T-helper 17 cell (primary cell): Measurements from ENCODE around the gene ZFAND3. TPM values are rescaled to one million over a fixed set of nuclear protein-coding genes. Genes with fewer than 3 reads are reported as not detected.

Experiments used
- ATAC-seq: fragments of 150-1000 bp; cut with Tn5 transposase; 2 replicates; pipeline ENCODE4 v1.10.0; 2021; ENCODE audit warnings: mild to moderate bottlenecking, moderate library complexity
- DNase-seq, 3 donors: peaks; one replicate each; pipeline versions ENCODE4 v3.0.0 to v3.0.0-alpha.2; 2020 to 2021
- H3K9me3 ChIP-seq: one replicate; pipeline ENCODE4 v1.7.0; 2013; ENCODE audit warnings: low read length, mild to moderate bottlenecking; ENCODE audit not compliant: control insufficient read depth, poor library complexity, severe bottlenecking
- H3K27ac Mint-ChIP-seq: one replicate; pipeline ENCODE4 v1.8.0; 2022; ENCODE audit warnings: mild to moderate bottlenecking, moderate library complexity, mixed read lengths
- H3K27me3 Mint-ChIP-seq: one replicate; pipeline ENCODE4 v1.8.0; 2022; ENCODE audit warnings: mixed read lengths
- H3K36me3 Mint-ChIP-seq: one replicate; pipeline ENCODE4 v1.8.0; 2022; ENCODE audit warnings: low read depth, mixed read lengths
- H3K4me1 Mint-ChIP-seq: one replicate; pipeline ENCODE4 v1.8.0; 2022; ENCODE audit warnings: mild to moderate bottlenecking, mixed read lengths
- H3K4me3 Mint-ChIP-seq: one replicate; pipeline ENCODE4 v1.8.0; 2022; ENCODE audit warnings: mild to moderate bottlenecking, moderate library complexity, mixed read lengths
- total RNA-seq, 4 donors: library from RNA in 2 of 4; stranded (reverse) in 2 of 4; gene quantifications; one replicate each; pipeline ENCODE4 v1.2.3 and lab custom pipeline; 2022 to 2026

ZFAND3 gene
- total RNA-seq, 2 donors from 2014 or later = 48.6 to 61.0 TPM

GRCh38 chr6:38099221-38099620, 279.7 kb downstream of the ZFAND3 start:
- no peak overlapping the region for H3K27ac Mint-ChIP-seq
- H3K4me1 Mint-ChIP-seq = peaks cover 15% of the 10 kb centered on the region
- peaks cover 5% of the 10 kb centered on the region for H3K36me3 Mint-ChIP-seq
- no peak overlapping the region for H3K4me3 Mint-ChIP-seq
- no peak for ATAC-seq
- no peaks in the 10 kb centered on the region for H3K9me3 ChIP-seq
- no peak for DNase-seq
- no peaks in the 10 kb centered on the region for H3K27me3 Mint-ChIP-seq

- H3K27ac Mint-ChIP-seq = no peak overlapping the region
- no peaks in the 10 kb centered on the region for H3K9me3 ChIP-seq
- no peak overlapping the region for H3K4me3 Mint-ChIP-seq
- ATAC-seq (no peak), DNase-seq (no peak)
- H3K27me3 Mint-ChIP-seq = no peaks in the 10 kb centered on the region
- peaks cover 4% of the 10 kb centered on the region for H3K36me3 Mint-ChIP-seq
- H3K4me1 Mint-ChIP-seq = peaks cover 16% of the 10 kb centered on the region
Measured at GRCh38 chr6:38100380-38100779, 280.9 kb downstream of the ZFAND3 start.

DNA sequence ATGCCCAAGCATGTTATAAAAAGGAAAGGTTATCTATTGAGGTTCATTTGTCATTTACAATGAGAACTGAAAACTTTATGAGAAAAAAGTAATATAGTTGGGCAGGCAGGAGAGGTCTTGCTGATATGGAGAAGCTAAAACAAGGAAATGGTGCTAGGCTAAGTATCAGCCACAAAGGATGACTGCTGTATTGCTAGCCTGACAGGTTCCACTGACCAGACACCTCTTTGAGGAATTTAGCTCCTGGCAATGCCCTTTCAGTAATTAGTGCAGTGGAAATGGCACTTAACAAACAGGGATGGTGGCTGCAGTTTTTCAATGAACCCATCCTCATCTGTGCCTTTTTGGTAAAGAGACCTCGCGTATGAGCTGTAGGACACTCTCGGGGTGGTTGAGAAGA, 284.4 kb downstream of the ZFAND3 start:
- no peaks in the 10 kb centered on the region for H3K36me3 Mint-ChIP-seq
- no peak overlapping the region for H3K4me3 Mint-ChIP-seq
- ATAC-seq (no peak), DNase-seq (no peak)
- H3K4me1 Mint-ChIP-seq = peaks cover 16% of the 10 kb centered on the region
- no peaks in the 10 kb centered on the region for H3K27me3 Mint-ChIP-seq
- no peaks in the 10 kb centered on the region for H3K9me3 ChIP-seq
- H3K27ac Mint-ChIP-seq = peak overlapping the region; percentile 60

GRCh38 chr6:38105066-38105465, 285.5 kb downstream of the ZFAND3 start:
- H3K4me1 Mint-ChIP-seq = peaks cover 16% of the 10 kb centered on the region
- H3K36me3 Mint-ChIP-seq = no peaks in the 10 kb centered on the region
- no peak overlapping the region for H3K27ac Mint-ChIP-seq

DNA sequence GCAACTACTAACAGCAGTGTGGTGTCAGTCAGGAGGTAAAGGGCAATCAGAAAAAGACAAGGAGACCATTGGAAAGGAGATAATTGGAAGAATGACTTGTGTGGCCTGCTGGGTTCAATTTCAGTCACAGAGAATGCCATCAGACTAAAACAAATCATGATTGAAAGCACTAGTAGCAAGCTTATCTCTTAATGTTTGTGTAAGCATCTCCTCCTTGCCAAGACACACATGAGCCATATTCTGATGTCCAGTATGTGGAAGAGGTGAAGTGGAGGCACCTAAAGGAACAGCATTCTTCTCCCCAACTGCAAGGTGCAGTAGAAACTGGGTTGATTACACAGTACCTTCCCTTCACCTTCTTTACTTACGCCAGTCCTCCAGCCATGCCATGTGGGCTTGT, 287.5 kb downstream of the ZFAND3 start:
- H3K9me3 ChIP-seq = no peaks in the 10 kb centered on the region
- Mint-ChIP-seq H3K27me3 (no peaks in the 10 kb centered on the region), H3K27ac (no peak overlapping the region), H3K4me1 (peaks cover 19% of the 10 kb centered on the region), H3K4me3 (no peak overlapping the region), H3K36me3 (no peaks in the 10 kb centered on the region)
- no peak for ATAC-seq
- no peak for DNase-seq

More at GRCh38 chr6:38105066-38105465, 285.5 kb downstream of the ZFAND3 start:
- ATAC-seq = no peak
- no peak for DNase-seq
- H3K4me3 Mint-ChIP-seq = no peak overlapping the region
- no peaks in the 10 kb centered on the region for H3K9me3 ChIP-seq
- H3K27me3 Mint-ChIP-seq = no peaks in the 10 kb centered on the region

- no peak for ATAC-seq
- H3K27ac Mint-ChIP-seq = peak overlapping the region; percentile 37
- no peaks in the 10 kb centered on the region for H3K9me3 ChIP-seq
- DNase-seq = no peak
- no peaks in the 10 kb centered on the region for H3K27me3 Mint-ChIP-seq
- no peaks in the 10 kb centered on the region for H3K36me3 Mint-ChIP-seq
- no peak overlapping the region for H3K4me3 Mint-ChIP-seq
- H3K4me1 Mint-ChIP-seq = peaks cover 18% of the 10 kb centered on the region
Measured at GRCh38 chr6:38110481-38110971, 291.0 kb downstream of the ZFAND3 start.

- Mint-ChIP-seq H3K4me3 (no peak overlapping the region), H3K27me3 (no peaks in the 10 kb centered on the region), H3K36me3 (no peaks in the 10 kb centered on the region), H3K27ac (no peak overlapping the region), H3K4me1 (peaks cover 16% of the 10 kb centered on the region)
- ATAC-seq = no peak
- H3K9me3 ChIP-seq = no peaks in the 10 kb centered on the region
- no peak for DNase-seq
Measured at GRCh38 chr6:38112181-38112580, 292.7 kb downstream of the ZFAND3 start.

DNA sequence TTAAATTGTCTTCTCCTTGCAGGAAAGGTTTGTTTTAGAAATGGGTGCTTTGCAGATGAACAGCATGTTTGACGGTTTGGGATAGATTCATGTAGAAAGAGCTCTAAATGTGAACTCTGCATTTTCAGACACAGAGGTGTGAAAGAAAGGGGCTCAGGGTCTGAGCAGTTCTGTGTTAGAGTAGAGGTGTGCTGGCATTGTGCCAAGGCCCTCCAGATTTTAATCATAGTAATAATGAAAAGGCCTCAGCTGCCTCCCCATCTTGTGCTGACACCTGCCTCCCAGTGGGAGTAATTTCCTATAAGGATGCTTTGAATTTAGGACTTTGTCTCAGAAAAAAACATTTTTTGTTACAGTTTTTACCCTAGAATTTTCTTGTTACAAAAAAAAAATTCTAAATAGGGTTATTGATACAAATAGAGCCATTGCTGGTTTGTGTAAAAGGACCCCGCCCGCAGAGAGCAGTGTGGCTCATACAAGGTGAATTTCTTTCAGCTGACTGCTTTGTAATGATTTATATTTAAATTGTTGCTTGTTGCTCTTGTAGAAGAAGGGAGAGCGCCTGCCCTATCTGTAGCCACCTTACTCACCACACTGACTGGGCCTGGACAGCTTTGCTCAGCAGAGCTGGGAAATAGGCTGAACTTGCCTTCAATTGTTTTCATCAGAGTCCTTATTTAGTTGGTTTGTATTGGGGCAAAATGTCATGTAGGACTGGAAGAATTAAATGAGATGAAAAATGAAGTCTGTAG, 294.5 kb downstream of the ZFAND3 start:
- ATAC-seq (no peak), DNase-seq (no peak)
- Mint-ChIP-seq H3K4me1 (peaks cover 14% of the 10 kb centered on the region), H3K27me3 (no peaks in the 10 kb centered on the region), H3K36me3 (no peaks in the 10 kb centered on the region), H3K27ac (peak overlapping the region; percentile 65), H3K4me3 (no peak overlapping the region)
- no peaks in the 10 kb centered on the region for H3K9me3 ChIP-seq

GRCh38 chr6:38114976-38115625, 295.6 kb downstream of the ZFAND3 start:
- ATAC-seq = no peak
- H3K4me1 Mint-ChIP-seq = peaks cover 18% of the 10 kb centered on the region
- peak overlapping the region; percentile 65 for H3K27ac Mint-ChIP-seq
- H3K9me3 ChIP-seq = no peaks in the 10 kb centered on the region
- no peak for DNase-seq
- no peaks in the 10 kb centered on the region for H3K36me3 Mint-ChIP-seq
- H3K4me3 Mint-ChIP-seq = no peak overlapping the region
- no peaks in the 10 kb centered on the region for H3K27me3 Mint-ChIP-seq

GRCh38 chr6:38115626-38116008, 296.1 kb downstream of the ZFAND3 start:
- H3K4me1 Mint-ChIP-seq = peaks cover 16% of the 10 kb centered on the region
- no peak overlapping the region for H3K27ac Mint-ChIP-seq

DNA sequence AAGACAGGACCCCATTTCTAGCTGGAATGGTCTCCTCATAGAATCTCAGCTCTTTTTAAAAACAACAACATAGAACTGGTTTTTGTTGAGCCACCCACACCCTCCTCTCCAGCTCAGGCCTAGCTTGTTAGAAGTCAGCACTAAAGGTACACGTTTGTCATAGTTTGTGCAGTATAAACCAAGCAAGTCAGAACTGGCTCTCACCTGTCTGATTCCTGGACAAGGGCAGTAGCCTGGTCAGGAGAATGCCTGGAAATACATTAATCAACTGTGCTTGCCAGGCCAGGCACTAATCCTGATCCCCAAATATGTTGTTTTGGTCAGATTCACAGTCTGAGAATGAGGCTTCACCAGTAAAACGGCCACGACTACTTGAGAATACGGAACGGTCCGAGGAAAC, 296.7 kb downstream of the ZFAND3 start:
- Mint-ChIP-seq H3K4me3 (no peak overlapping the region), H3K27ac (no peak overlapping the region), H3K36me3 (no peaks in the 10 kb centered on the region), H3K27me3 (no peaks in the 10 kb centered on the region), H3K4me1 (peaks cover 14% of the 10 kb centered on the region)
- no peak for DNase-seq
- ATAC-seq = no peak
- no peaks in the 10 kb centered on the region for H3K9me3 ChIP-seq

More at GRCh38 chr6:38115626-38116008, 296.1 kb downstream of the ZFAND3 start:
- Mint-ChIP-seq H3K27me3 (no peaks in the 10 kb centered on the region), H3K36me3 (no peaks in the 10 kb centered on the region), H3K4me3 (no peak overlapping the region)
- no peak for ATAC-seq
- no peaks in the 10 kb centered on the region for H3K9me3 ChIP-seq
- no peak for DNase-seq

- ATAC-seq (no peak), DNase-seq (no peak)
- Mint-ChIP-seq H3K27ac (peak overlapping the region; percentile 9), H3K36me3 (no peaks in the 10 kb centered on the region), H3K4me3 (no peak overlapping the region), H3K27me3 (no peaks in the 10 kb centered on the region), H3K4me1 (peaks cover 10% of the 10 kb centered on the region)
- H3K9me3 ChIP-seq = no peaks in the 10 kb centered on the region
Measured at GRCh38 chr6:38117281-38117680, 297.8 kb downstream of the ZFAND3 start.

- DNase-seq = no peak
- Mint-ChIP-seq H3K36me3 (peaks cover 7% of the 10 kb centered on the region), H3K4me1 (peaks cover 6% of the 10 kb centered on the region), H3K27ac (no peak overlapping the region), H3K4me3 (no peak overlapping the region), H3K27me3 (no peaks in the 10 kb centered on the region)
- H3K9me3 ChIP-seq = no peaks in the 10 kb centered on the region
- no peak for ATAC-seq
Measured at GRCh38 chr6:38118791-38119365, 299.4 kb downstream of the ZFAND3 start.
